GM21528 (cell line): Measurements from ENCODE around the gene TMEM119.

ENCODE experiments used
- ATAC-seq: cut with Tn5 transposase; IDR thresholded peaks from one replicate; pipeline ENCODE4 v1.9.1; 2021; ENCODE audit warnings: mild to moderate bottlenecking, moderate library complexity; ENCODE audit not compliant: unreplicated experiment, low FRiP score

TMEM119 gene

GRCh38 chr12:108597559-108598471 lies at the start of gene TMEM119:
Gene TMEM119 (minus strand): TSS chr12:108598084. CDS start chr12:108592383, 5,701 bp downstream.
- no peak for ATAC-seq

DNA sequence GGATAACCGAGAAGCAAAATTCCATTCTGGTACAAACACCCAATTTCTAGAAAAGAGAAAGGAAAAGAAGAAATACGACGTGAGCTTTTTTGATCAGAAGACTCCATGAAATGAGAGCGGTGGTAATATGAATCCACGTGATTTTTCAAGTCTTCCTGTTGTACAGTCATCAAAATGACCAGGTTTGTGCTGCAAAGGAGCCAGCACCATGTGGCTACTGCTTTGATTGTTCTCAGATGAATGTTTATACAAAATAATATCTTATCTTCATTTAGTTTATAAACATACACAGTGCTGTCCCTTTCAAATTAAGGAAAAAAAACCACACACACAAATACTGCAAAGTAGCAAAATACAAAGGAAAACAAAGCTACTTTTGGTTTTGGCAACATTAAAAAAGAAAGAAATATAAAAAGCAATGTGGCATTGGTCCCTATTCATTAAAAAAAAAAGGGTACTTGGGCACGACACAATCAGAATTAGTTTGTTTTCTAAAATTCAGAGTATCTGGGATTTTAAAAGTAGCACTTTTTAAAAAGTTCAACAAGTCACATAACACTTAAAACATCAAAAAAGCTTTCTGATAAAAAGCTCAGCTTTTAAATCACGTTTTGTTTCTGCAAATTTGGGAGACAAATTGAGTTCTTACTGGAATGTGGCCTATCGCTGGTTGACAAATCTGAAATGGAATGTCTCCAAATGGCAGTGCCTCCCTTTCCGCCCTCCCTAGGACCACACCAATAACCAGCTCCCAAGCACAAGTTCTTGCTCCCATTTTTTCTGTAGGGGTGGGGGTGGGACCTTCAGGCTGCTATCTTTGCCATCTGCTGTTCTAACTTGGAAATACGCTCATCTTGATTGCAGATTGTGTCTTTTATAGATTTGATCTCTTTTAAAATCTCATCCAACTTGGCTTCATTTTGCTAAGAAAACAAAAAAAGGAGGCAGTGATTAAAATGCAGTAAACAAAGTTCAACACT lies 49.0 kb upstream of the TMEM119 start:
- no peak for ATAC-seq

DNA sequence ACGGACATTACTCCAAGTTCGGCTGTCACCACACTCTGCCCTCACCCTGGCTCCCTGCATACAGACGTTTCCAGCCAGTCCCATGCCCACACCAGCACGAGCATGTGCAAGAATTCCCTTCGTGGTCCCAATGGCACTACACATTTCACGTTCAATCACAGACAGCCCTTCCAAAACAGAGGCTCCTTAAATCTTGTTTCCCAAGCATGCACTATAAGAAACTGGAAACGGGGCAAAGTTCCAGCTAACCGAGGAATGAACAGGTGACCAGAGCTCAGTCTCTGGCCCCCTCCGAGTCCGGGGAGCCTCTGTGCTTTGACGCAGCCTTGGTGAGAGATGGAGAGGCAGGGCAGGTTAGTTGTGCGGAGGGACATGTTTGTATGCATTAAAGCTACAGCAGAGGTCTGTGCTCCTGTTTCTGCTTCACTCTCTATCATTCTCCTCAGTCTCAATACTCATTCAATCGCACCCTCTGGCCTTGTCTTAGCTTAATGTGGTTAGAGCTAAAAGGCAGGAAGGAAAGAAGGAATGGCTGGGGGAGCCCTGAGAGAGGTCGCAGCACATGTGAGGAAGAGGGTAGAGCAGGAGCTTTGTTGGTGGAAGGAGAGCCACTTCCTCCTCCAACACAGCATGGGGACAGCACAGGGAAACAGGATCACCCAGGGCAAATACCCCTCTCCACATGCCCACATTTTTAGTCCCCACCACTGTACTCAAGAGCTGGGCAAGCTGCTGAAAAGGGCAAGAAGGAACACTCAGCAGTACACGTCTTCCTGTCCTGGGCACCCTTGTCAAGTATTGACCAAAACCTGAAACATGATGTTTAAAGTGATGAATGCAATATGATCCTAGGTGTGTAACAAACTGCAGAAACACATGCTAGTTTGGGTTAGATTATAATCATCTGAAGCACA lies 48.1 kb upstream of the TMEM119 start:
- ATAC-seq, result no peak

DNA sequence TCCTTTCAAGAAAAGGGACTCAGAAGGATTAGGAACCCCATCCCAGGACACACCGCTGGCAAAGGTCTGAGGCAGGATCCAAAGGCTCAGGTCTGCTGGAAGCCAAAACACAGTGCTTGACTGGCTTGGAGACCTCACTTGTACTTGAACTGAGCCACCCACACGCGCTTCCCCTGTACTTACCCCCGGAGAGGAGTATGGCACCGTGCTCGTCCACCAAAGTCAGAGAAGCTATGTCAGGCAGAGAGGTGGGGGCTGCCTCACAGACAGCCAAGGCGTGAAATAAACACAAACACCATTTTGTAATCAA lies 46.9 kb upstream of the TMEM119 start:
- no peak for ATAC-seq

DNA sequence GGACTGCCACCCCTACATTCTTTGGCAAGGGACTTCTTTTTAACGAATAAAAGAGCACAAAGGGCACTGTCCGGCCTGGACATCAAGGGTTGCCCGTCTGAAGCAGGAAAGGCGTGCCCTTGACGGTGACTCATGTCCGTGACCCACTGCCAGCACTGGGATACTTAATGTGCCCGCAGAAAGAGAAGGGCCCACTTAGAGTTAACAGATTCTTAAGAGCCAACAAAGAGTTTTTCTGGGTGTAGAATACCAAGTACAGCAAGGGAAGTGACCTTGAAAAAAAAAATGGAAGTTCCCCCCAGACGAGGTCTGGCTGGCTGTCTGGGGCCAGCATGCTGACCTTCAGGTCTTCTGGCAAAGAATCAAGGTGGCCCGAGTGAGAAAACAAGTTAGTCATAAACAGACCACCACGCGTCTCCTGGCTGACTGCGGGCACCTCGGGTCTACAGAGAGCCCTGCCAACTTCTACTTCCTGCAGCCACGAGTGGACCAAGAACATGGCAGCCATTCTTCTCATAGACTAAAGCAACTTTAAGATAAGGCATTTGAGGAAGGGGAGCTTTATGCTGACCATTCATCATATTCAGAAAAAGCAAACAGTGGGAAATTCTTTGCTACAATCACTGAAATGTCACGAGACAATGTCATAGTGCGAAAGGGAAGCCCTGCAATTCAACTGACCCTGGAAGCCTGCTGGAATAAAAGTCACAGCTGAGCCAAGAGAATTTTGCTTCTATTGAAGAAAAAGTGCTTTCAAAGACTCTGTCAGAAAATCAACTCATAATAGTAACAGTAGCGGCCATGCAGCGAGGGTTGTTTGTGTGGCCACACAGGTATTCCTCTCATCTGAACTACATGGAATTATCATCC lies 46.3 kb upstream of the TMEM119 start:
- ATAC-seq, result no peak

- no peak for ATAC-seq
Observed at GRCh38 chr12:108642899-108643654, 45.2 kb upstream of the TMEM119 start.

DNA sequence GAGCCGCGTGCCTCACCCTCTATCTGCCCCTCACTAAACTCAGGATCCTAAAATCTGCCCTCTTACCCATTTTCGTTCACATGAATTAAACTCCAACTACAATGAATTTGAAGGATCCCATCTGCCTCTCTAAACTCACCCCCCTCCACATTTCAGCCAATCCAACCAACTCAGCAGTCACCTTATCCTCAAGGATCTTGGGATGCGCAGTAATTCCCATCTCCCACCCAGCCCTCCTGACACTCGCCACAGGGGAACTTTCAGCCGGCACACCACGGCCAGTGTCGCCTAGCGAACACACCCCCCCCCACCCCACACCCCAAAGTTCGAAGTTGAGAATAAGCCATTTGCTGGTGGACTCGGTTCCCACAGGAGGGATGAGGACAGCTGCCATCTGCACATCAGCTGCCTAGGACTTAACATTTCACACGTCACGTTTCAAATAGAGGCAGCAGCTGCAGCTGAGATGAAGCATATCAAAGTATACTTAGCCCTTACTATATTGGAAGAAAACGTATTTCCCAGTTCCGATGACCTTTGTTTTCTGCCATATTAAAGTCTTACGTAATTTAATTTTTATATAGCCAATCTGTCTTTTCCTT lies 44.5 kb upstream of the TMEM119 start:
- no peak for ATAC-seq

GRCh38 chr12:108641446-108642268 lies 43.8 kb upstream of the TMEM119 start:
- ATAC-seq, result no peak

DNA sequence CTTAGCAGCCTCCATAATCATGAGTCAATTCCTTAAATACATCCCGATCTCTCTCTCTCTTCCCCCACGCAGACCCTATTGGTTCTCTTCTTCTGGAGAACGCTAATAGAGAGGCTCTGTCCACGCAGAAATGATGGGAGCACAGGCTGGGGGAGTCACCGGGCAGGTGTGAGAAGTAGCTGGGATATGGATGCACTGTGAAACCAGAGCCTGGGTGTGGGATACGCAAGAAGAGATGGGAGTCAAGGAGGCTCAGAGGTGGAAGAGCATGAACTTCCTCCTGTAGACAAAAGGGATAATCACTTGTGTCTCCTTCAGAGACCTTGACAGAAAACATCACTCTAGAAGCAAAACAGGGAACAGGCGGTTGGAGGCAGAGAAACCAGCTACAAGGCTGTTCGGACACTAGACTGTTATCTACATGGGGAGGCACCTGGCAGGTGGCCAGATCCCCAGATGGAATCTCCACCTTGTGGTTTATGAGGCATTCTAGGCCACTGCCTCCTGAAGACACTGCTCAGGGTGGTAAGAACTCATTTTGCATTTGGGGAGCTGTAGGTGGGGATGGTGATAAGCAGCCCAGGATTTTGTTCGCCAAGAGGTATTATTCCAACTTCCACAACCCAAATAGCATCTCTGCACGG lies 43.0 kb upstream of the TMEM119 start:
- ATAC-seq, result no peak

GRCh38 chr12:108638997-108639822 lies 41.3 kb upstream of the TMEM119 start:
- no peak for ATAC-seq

DNA sequence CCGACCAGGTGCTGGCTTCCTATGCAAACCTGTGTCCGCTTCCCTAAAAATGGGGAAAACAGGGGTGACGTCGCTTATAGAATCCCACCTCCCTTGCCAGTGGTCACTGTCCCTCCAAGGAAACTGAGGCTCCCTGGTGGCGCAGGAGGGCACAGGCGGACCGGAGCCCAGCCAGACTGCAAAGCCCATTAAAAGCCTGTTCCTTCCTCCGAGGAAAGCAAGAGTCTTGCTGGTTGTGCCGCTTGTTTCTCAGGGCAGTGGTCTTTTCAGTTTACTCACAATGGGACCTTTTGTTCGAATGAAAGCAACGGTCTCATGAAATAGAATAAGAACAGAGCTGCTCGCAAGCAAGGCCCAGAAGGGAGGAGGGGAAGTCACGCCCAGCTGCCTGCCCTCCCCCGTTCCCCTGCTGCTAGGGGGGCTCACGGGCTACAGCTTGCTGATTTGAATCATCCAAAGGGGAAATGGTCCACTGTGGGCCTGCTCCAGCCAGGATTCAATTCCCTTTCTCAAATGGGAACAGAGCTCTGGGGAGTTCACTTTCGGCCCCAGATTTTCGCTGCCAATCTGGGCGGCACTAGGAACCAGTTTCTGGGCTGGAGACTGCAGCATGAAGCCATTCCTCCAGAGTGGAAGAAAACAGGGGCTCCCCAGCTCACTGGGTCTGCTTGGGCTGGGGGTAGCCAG lies 40.4 kb upstream of the TMEM119 start:
- ATAC-seq, result no peak

GRCh38 chr12:108637222-108637971 lies 39.5 kb upstream of the TMEM119 start:
- no peak for ATAC-seq

GRCh38 chr12:108635997-108636808 lies 38.3 kb upstream of the TMEM119 start:
- no peak for ATAC-seq
